Lower leg skin (tissue), 4 donors: Measurements from ENCODE around the gene ERGIC1. TPM values are rescaled to one million over a fixed set of nuclear protein-coding genes. Genes with fewer than 3 reads are reported as not detected.
"Not testable (repeated sequence)": the region's sequence is repeated elsewhere in the genome, so short reads cannot be mapped to it uniquely, and the experiment has no call there.

Source experiments
- DNase-seq, 2 donors: peaks; one replicate each; pipeline ENCODE4 v3.0.0-alpha.2; 2019; ENCODE audit warnings: low spot score in 2 of 2
- H3K4me3 ChIP-seq: fragments of 200-600 bp; sonication (generic); 2 replicates; pipeline ENCODE4 v1.5.1; 2017; ENCODE audit warnings: mild to moderate bottlenecking, low read depth; ENCODE audit not compliant: poor library complexity, severe bottlenecking
- CTCF ChIP-seq, 3 donors: fragments of 450-650 bp; IDR thresholded peaks; one replicate each; pipeline ENCODE4 v1.5.1; 2016; ENCODE audit warnings: antibody characterized with exemption in 3 of 3, mild to moderate bottlenecking in 3 of 3, moderate library complexity in 2 of 3
- POLR2A ChIP-seq, 2 donors: fragments of 450-650 bp; IDR thresholded peaks; one replicate each; pipeline ENCODE4 v1.6.1; 2016 to 2017; ENCODE audit warnings: antibody characterized with exemption in 2 of 2, mild to moderate bottlenecking in 1 of 2, moderate library complexity in 1 of 2
- WGBS, 2 donors: methylation state at CpG; one replicate each; pipeline ENCODE4 v1.1.5; 2018; 5-methylcytosine and 5-hydroxymethylcytosine counted together
- intact Hi-C: fragments of 100-400 bp; cut with DNase I; formaldehyde crosslinking; loops from one replicate; pipeline ENCODE4 v1.15.0; 2023; ENCODE audit warnings: low total_unique reads
- total RNA-seq, 4 donors: library from RNA; depleted of rRNA; stranded (reverse); fragments of >200 nt; gene quantifications; one replicate each; pipeline ENCODE4 v1.1.0, GENCODE V29; 2016

ERGIC1 gene
- total RNA-seq, 4 donors from 2014 or later, result 62.9 to 114 (median 82.6) TPM

- no peak for DNase-seq
- no peak overlapping the region for H3K4me3 ChIP-seq
- 78% methylated on average over 7 of the region's 7 CpGs for WGBS, 2 donors
- TF ChIP-seq CTCF (IDR thresholded peaks at IDR 0.05), result no peak
- intact Hi-C loops, result no loop called here
Observed at GRCh38 chr5:172845154-172845553, 11.1 kb downstream of the ERGIC1 start.

- DNase-seq, result no peak
- WGBS, 2 donors, result 91 to 98% methylated on average over 5 of the region's 5 CpGs
- no peak for TF ChIP-seq POLR2A (IDR thresholded peaks at IDR 0.05)
- TF ChIP-seq CTCF (IDR thresholded peaks at IDR 0.05), result no peak
- intact Hi-C loops, result no loop called here
- H3K4me3 ChIP-seq, result no peak overlapping the region
Observed at GRCh38 chr5:172845576-172845975, 11.5 kb downstream of the ERGIC1 start.

- intact Hi-C loops, result no loop called here
- WGBS, 2 donors, result 89 to 100% methylated on average over 5 of the region's 5 CpGs
- no peak for TF ChIP-seq POLR2A (IDR thresholded peaks at IDR 0.05)
- no peak for TF ChIP-seq CTCF (IDR thresholded peaks at IDR 0.05)
Observed at GRCh38 chr5:172846249-172846648, 12.2 kb downstream of the ERGIC1 start.

GRCh38 chr5:172846677-172847076 is 12.6 kb downstream of the ERGIC1 start:
- no peak for DNase-seq
- 59 to 61% methylated on average over 4 of the region's 4 CpGs for WGBS, 2 donors
- no peak for TF ChIP-seq CTCF (IDR thresholded peaks at IDR 0.05)
- no peak for TF ChIP-seq POLR2A (IDR thresholded peaks at IDR 0.05)
- no peak overlapping the region for H3K4me3 ChIP-seq
- intact Hi-C loops, result no loop called here

More at GRCh38 chr5:172846249-172846648, 12.2 kb downstream of the ERGIC1 start:
- no peak for DNase-seq
- no peak overlapping the region for H3K4me3 ChIP-seq

- 86 to 93% methylated on average over 13 of the region's 13 CpGs for WGBS, 2 donors
- DNase-seq, H3K4me3 ChIP-seq, intact Hi-C loops: not testable (repeated sequence)
Observed at GRCh38 chr5:172847584-172847983, 13.5 kb downstream of the ERGIC1 start.

GRCh38 chr5:172848419-172848818 is 14.4 kb downstream of the ERGIC1 start:
- H3K4me3 ChIP-seq, result no peak overlapping the region
- no peak for DNase-seq
- 77 to 81% methylated on average over 3 of the region's 3 CpGs for WGBS, 2 donors
- TF ChIP-seq CTCF (IDR thresholded peaks at IDR 0.05), result no peak
- TF ChIP-seq POLR2A (IDR thresholded peaks at IDR 0.05), result no peak
- intact Hi-C loops, result no loop called here
